Upper lobe of right lung (tissue), 1 donor: ENCODE data around the gene ARHGAP44. TPM values are rescaled to one million over a fixed set of nuclear protein-coding genes. Genes with fewer than 3 reads are reported as not detected.
"Not testable (repeated sequence)": the region's sequence is repeated elsewhere in the genome, so short reads cannot be mapped to it uniquely, and the experiment has no call there.

Experiments used
- ATAC-seq: fragments of 200-7000 bp; cut with Tn5 transposase; one replicate; pipeline ENCODE4 v1.9.1; 2020; ENCODE audit warnings: mild to moderate bottlenecking, moderate library complexity
- DNase-seq: peaks from one replicate; pipeline ENCODE4 v3.0.0-alpha.2; 2020
- H3K27ac ChIP-seq: fragments of 200-600 bp; one replicate; pipeline ENCODE4 v1.8.0; 2022
- H3K27me3 ChIP-seq: fragments of 200-600 bp; one replicate; pipeline ENCODE4 v1.8.0; 2022; ENCODE audit warnings: mild to moderate bottlenecking
- H3K36me3 ChIP-seq: fragments of 200-600 bp; one replicate; pipeline ENCODE4 v1.8.0; 2022
- H3K4me1 ChIP-seq: fragments of 200-600 bp; one replicate; pipeline ENCODE4 v1.8.0; 2022
- H3K4me3 ChIP-seq: fragments of 200-600 bp; one replicate; pipeline ENCODE4 v1.8.0; 2022; ENCODE audit warnings: mild to moderate bottlenecking
- H3K9me3 ChIP-seq: fragments of 200-600 bp; one replicate; pipeline ENCODE4 v1.8.0; 2022
- CTCF ChIP-seq: fragments of 200-600 bp; IDR thresholded peaks from one replicate; pipeline ENCODE4 v1.8.0; 2022; ENCODE audit warnings: antibody characterized with exemption
- intact Hi-C: fragments of 100-400 bp; cut with DNase I; formaldehyde crosslinking; loops from one replicate; pipeline ENCODE4 v1.11.0; 2022
- total RNA-seq: library from RNA; stranded (reverse); fragmentation: NEBNext Ultra II Directional; extraction: Animal tissue kit (Norgen Biotek cat#: 25700); gene quantifications from one replicate; pipeline ENCODE4 v1.2.1, GENCODE V29; 2021
- donor health status: DM: no; HTN: yes; CAD: no; lungs with severe emphysema.

Gene ARHGAP44
- total RNA-seq, 1 donor from 2014 or later: 41.2 TPM

- H3K4me1 ChIP-seq: no peaks in the 10 kb centered on the region
- no peak overlapping the region for H3K27ac ChIP-seq
- H3K27me3 ChIP-seq: no peaks in the 10 kb centered on the region
- H3K36me3 ChIP-seq: no peaks in the 10 kb centered on the region
- intact Hi-C loops: no loop called here
- H3K9me3 ChIP-seq: no peaks in the 10 kb centered on the region
- no peak overlapping the region for H3K4me3 ChIP-seq
- ATAC-seq (peak; percentile 50), DNase-seq (no peak)
- TF ChIP-seq CTCF: no peak
Observed at GRCh38 chr17:12977008-12977751, 187.9 kb downstream of the ARHGAP44 start.

DNA sequence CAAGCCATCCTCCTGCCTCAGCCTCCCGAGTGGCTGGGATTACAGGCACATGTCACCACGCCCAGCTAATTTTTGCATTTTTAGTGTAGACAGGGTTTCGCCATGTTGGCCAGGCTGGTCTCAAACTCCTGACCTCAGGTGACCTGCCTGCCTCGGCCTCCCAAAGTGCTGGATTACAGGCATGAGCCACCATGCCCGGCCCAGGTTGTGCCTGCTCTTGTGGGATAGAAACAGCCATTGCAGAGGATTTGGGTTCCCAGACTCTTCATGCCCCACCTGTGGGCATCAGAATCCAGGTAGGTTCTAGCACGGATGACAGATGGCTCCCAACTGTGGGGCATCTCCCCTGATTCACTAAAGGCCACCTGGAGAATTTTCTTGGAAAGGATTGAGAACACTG lies 189.5 kb downstream of the ARHGAP44 start:
- H3K27ac ChIP-seq, DNase-seq, H3K36me3 ChIP-seq, H3K4me1 ChIP-seq, H3K4me3 ChIP-seq, ATAC-seq, intact Hi-C loops, H3K9me3 ChIP-seq, H3K27me3 ChIP-seq: not testable (repeated sequence)

GRCh38 chr17:12979246-12979645 lies 189.9 kb downstream of the ARHGAP44 start:
- DNase-seq: no peak
- no peaks in the 10 kb centered on the region for H3K27me3 ChIP-seq
- intact Hi-C loops: no loop called here
- H3K4me1 ChIP-seq: no peaks in the 10 kb centered on the region
- no peak for ATAC-seq
- no peak overlapping the region for H3K27ac ChIP-seq
- no peaks in the 10 kb centered on the region for H3K36me3 ChIP-seq
- no peaks in the 10 kb centered on the region for H3K9me3 ChIP-seq
- TF ChIP-seq CTCF: no peak
- H3K4me3 ChIP-seq: no peak overlapping the region

- Histone ChIP-seq H3K4me1 (no peaks in the 10 kb centered on the region), H3K9me3 (no peaks in the 10 kb centered on the region), H3K4me3 (no peak overlapping the region), H3K27me3 (no peaks in the 10 kb centered on the region), H3K27ac (no peak overlapping the region), H3K36me3 (no peaks in the 10 kb centered on the region)
- intact Hi-C loops: no loop called here
- DNase-seq: no peak
- no peak for ATAC-seq
- no peak for TF ChIP-seq CTCF
Observed at GRCh38 chr17:12979826-12980500, 190.7 kb downstream of the ARHGAP44 start.

DNA sequence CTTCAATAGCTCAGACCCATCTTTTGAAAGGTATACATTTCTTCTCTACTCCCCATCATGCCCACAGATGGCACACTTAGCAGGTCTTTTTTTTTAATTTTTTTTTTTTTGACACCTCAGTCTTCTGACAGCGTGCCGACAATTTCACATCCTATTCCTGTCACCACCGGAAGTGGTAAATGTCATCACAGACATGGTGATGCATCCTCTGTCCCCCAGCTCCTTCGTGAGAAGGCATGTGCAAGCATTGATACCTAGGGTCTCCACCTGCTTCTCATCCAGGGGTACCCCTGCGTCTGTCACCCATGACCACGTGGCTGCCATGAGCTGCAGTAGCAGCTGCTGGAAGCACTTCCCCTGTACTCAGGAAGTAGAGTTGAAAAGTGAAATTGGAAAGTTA lies 192.9 kb downstream of the ARHGAP44 start:
- Histone ChIP-seq H3K27ac (no peak overlapping the region), H3K9me3 (no peaks in the 10 kb centered on the region), H3K4me1 (no peaks in the 10 kb centered on the region), H3K36me3 (no peaks in the 10 kb centered on the region), H3K4me3 (no peak overlapping the region), H3K27me3 (no peaks in the 10 kb centered on the region)
- ATAC-seq (no peak), DNase-seq (no peak)
- intact Hi-C loops: no loop called here
- TF ChIP-seq CTCF: no peak
